Measurements from ENCODE around the gene ASB6.

ASB6 gene

GRCh38 chr9:129674229-129674628 is 32.3 kb upstream of the ASB6 start:
- no peak for ATAC-seq (ENCODE audit: insufficient read depth, low read depth)
- no peak overlapping the region for H3K27ac ChIP-seq (ENCODE audit: low read length)

GRCh38 chr9:129673602-129674001 is 31.7 kb upstream of the ASB6 start:
- ATAC-seq (ENCODE audit: insufficient read depth, low read depth) (no peak), DNase-seq (no peak)
- H4K20me1 ChIP-seq (ENCODE audit: insufficient read depth, low read length), result no peaks in the 10 kb centered on the region; the same call in 1 of the 2 replicates
- no peak overlapping the region for H3K9ac ChIP-seq (ENCODE audit: low read depth, low read length)
- TF ChIP-seq EZH2 (IDR thresholded peaks at IDR 0.05; ENCODE audit: borderline replicate concordance, low read depth, low read length, severe bottlenecking) (no peak), CTCF (IDR thresholded peaks at IDR 0.05; ENCODE audit: borderline replicate concordance, extremely low read depth, low read length, poor library complexity, severe bottlenecking) (no peak)
- no peaks in the 10 kb centered on the region for H3K27me3 ChIP-seq (ENCODE audit: insufficient read depth, low read length, poor library complexity)
- H2AFZ ChIP-seq (ENCODE audit: low read depth, low read length), result no peak overlapping the region
- H3K4me1 ChIP-seq (ENCODE audit: insufficient read depth, low read length), result no peaks in the 10 kb centered on the region
- H3K4me3 ChIP-seq (ENCODE audit: low read depth in 1 of 2, low read length in 2 of 2), result no peak overlapping the region
- no peaks in the 10 kb centered on the region for H3K9me3 ChIP-seq (ENCODE audit: insufficient read depth, low read length, severe bottlenecking)
- no peak overlapping the region for H3K27ac ChIP-seq (ENCODE audit: low read length)
- no peaks in the 10 kb centered on the region for H3K36me3 ChIP-seq (ENCODE audit: insufficient read depth, low read length)
- no peaks in the 10 kb centered on the region for H3K79me2 ChIP-seq (ENCODE audit: insufficient read depth, low read length)
- no peak overlapping the region for H3K4me2 ChIP-seq (ENCODE audit: insufficient read depth, low read length)

More at GRCh38 chr9:129674229-129674628, 32.3 kb upstream of the ASB6 start:
- TF ChIP-seq CTCF (IDR thresholded peaks at IDR 0.05; ENCODE audit: borderline replicate concordance, extremely low read depth, low read length, poor library complexity, severe bottlenecking) (no peak), EZH2 (IDR thresholded peaks at IDR 0.05; ENCODE audit: borderline replicate concordance, low read depth, low read length, severe bottlenecking) (no peak)
- Histone ChIP-seq H3K4me3 (ENCODE audit: low read depth in 1 of 2, low read length in 2 of 2) (no peak overlapping the region), H3K9me3 (ENCODE audit: insufficient read depth, low read length, severe bottlenecking) (no peaks in the 10 kb centered on the region), H4K20me1 (ENCODE audit: insufficient read depth, low read length) (no peaks in the 10 kb centered on the region; the same call in 1 of the 2 replicates), H2AFZ (ENCODE audit: low read depth, low read length) (no peak overlapping the region), H3K36me3 (ENCODE audit: insufficient read depth, low read length) (no peaks in the 10 kb centered on the region), H3K9ac (ENCODE audit: low read depth, low read length) (no peak overlapping the region), H3K4me1 (ENCODE audit: insufficient read depth, low read length) (no peaks in the 10 kb centered on the region), H3K4me2 (ENCODE audit: insufficient read depth, low read length) (no peak overlapping the region), H3K79me2 (ENCODE audit: insufficient read depth, low read length) (no peaks in the 10 kb centered on the region), H3K27me3 (ENCODE audit: insufficient read depth, low read length, poor library complexity) (peaks cover 1% of the 10 kb centered on the region)
- DNase-seq, result no peak

GRCh38 chr9:129672702-129673101 is 30.8 kb upstream of the ASB6 start:
- Histone ChIP-seq H3K9ac (ENCODE audit: low read depth, low read length) (no peak overlapping the region), H4K20me1 (ENCODE audit: insufficient read depth, low read length) (no peaks in the 10 kb centered on the region; the same call in 1 of the 2 replicates), H3K4me3 (ENCODE audit: low read depth in 1 of 2, low read length in 2 of 2) (no peak overlapping the region), H2AFZ (ENCODE audit: low read depth, low read length) (no peak overlapping the region), H3K9me3 (ENCODE audit: insufficient read depth, low read length, severe bottlenecking) (no peaks in the 10 kb centered on the region), H3K79me2 (ENCODE audit: insufficient read depth, low read length) (no peaks in the 10 kb centered on the region), H3K27ac (ENCODE audit: low read length) (no peak overlapping the region), H3K36me3 (ENCODE audit: insufficient read depth, low read length) (no peaks in the 10 kb centered on the region), H3K27me3 (ENCODE audit: insufficient read depth, low read length, poor library complexity) (no peaks in the 10 kb centered on the region), H3K4me2 (ENCODE audit: insufficient read depth, low read length) (no peak overlapping the region), H3K4me1 (ENCODE audit: insufficient read depth, low read length) (no peaks in the 10 kb centered on the region)
- DNase-seq, result no peak
- TF ChIP-seq EZH2 (IDR thresholded peaks at IDR 0.05; ENCODE audit: borderline replicate concordance, low read depth, low read length, severe bottlenecking) (no peak), CTCF (IDR thresholded peaks at IDR 0.05; ENCODE audit: borderline replicate concordance, extremely low read depth, low read length, poor library complexity, severe bottlenecking) (no peak)
- ATAC-seq (ENCODE audit: insufficient read depth, low read depth), result no peak

- H3K4me1 ChIP-seq (ENCODE audit: insufficient read depth, low read length), result no peaks in the 10 kb centered on the region
- TF ChIP-seq EZH2 (IDR thresholded peaks at IDR 0.05; ENCODE audit: borderline replicate concordance, low read depth, low read length, severe bottlenecking), result no peak
- TF ChIP-seq CTCF (IDR thresholded peaks at IDR 0.05; ENCODE audit: borderline replicate concordance, extremely low read depth, low read length, poor library complexity, severe bottlenecking), result no peak
- H3K79me2 ChIP-seq (ENCODE audit: insufficient read depth, low read length), result no peaks in the 10 kb centered on the region
- H4K20me1 ChIP-seq (ENCODE audit: insufficient read depth, low read length), result no peaks in the 10 kb centered on the region; the same call in 1 of the 2 replicates
- H3K27me3 ChIP-seq (ENCODE audit: insufficient read depth, low read length, poor library complexity), result no peaks in the 10 kb centered on the region
- no peak for DNase-seq
- no peaks in the 10 kb centered on the region for H3K9me3 ChIP-seq (ENCODE audit: insufficient read depth, low read length, severe bottlenecking)
- H2AFZ ChIP-seq (ENCODE audit: low read depth, low read length), result no peak overlapping the region
- H3K4me2 ChIP-seq (ENCODE audit: insufficient read depth, low read length), result no peak overlapping the region
- no peak overlapping the region for H3K4me3 ChIP-seq (ENCODE audit: low read depth in 1 of 2, low read length in 2 of 2)
- H3K36me3 ChIP-seq (ENCODE audit: insufficient read depth, low read length), result no peaks in the 10 kb centered on the region
- ATAC-seq (ENCODE audit: insufficient read depth, low read depth), result no peak
- H3K27ac ChIP-seq (ENCODE audit: low read length), result no peak overlapping the region
- no peak overlapping the region for H3K9ac ChIP-seq (ENCODE audit: low read depth, low read length)
Measured at GRCh38 chr9:129671519-129671918, 29.6 kb upstream of the ASB6 start.

All from DND-41 (cell line).